Lower leg skin (tissue), 4 donors: ENCODE measurements around the gene EME2. TPM values are rescaled to one million over a fixed set of nuclear protein-coding genes. Genes with fewer than 3 reads are reported as not detected.
"Not testable (repeated sequence)": the region's sequence is repeated elsewhere in the genome, so short reads cannot be mapped to it uniquely, and the experiment has no call there.

Experiments used
- DNase-seq, 2 donors: peaks; one replicate each; pipeline ENCODE4 v3.0.0-alpha.2; 2019; ENCODE audit warnings: low spot score in 2 of 2
- H3K4me3 ChIP-seq: fragments of 200-600 bp; sonication (generic); 2 replicates; pipeline ENCODE4 v1.5.1; 2017; ENCODE audit warnings: mild to moderate bottlenecking, low read depth; ENCODE audit not compliant: poor library complexity, severe bottlenecking
- POLR2A ChIP-seq, 2 donors: fragments of 450-650 bp; IDR thresholded peaks; one replicate each; pipeline ENCODE4 v1.6.1; 2016 to 2017; ENCODE audit warnings: antibody characterized with exemption in 2 of 2, mild to moderate bottlenecking in 1 of 2, moderate library complexity in 1 of 2
- WGBS, 2 donors: methylation state at CpG; one replicate each; pipeline ENCODE4 v1.1.5; 2018; 5-methylcytosine and 5-hydroxymethylcytosine counted together
- intact Hi-C: fragments of 100-400 bp; cut with DNase I; formaldehyde crosslinking; loops from one replicate; pipeline ENCODE4 v1.15.0; 2023; ENCODE audit warnings: low total_unique reads
- total RNA-seq, 4 donors: library from RNA; depleted of rRNA; stranded (reverse); fragments of >200 nt; gene quantifications; one replicate each; pipeline ENCODE4 v1.1.0, GENCODE V29; 2016
- TF ChIP-seq, protein P1 (sequence below), 3 donors: fragments of 450-650 bp; IDR thresholded peaks; one replicate each; pipeline ENCODE4 v1.5.1; 2016; ENCODE audit warnings: antibody characterized with exemption in 3 of 3, mild to moderate bottlenecking in 3 of 3, moderate library complexity in 2 of 3

EME2 gene
- total RNA-seq, 4 donors from 2014 or later = 7.6 to 22.3 (median 13.0) TPM

DNA sequence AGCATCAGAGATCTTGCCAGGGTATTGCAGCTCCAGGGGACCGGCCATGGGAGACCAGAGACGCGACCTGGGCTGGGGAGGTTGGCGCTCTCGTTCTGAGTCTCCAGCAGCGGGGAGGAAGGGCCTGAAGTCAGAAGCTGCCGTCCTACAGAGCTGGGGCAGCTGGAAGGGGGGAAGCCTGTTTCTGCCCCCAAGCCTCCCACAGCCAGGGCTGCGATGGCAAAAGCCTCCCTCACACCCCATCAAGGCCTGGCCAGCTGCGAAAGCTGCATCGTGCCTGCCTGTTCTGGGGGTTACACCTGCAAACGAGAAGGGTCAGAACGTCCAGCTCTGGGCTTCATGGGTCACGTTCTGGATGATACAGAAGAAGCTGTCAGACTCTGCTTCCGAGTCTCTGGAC is 40.5 kb upstream of the EME2 start:
- WGBS, 2 donors = 86 to 90% methylated on average over 13 to 14 of the region's 14 CpGs
- intact Hi-C loops = no loop called here
- DNase-seq = no peak
- no peak overlapping the region for H3K4me3 ChIP-seq
- TF ChIP-seq, protein P1, sequence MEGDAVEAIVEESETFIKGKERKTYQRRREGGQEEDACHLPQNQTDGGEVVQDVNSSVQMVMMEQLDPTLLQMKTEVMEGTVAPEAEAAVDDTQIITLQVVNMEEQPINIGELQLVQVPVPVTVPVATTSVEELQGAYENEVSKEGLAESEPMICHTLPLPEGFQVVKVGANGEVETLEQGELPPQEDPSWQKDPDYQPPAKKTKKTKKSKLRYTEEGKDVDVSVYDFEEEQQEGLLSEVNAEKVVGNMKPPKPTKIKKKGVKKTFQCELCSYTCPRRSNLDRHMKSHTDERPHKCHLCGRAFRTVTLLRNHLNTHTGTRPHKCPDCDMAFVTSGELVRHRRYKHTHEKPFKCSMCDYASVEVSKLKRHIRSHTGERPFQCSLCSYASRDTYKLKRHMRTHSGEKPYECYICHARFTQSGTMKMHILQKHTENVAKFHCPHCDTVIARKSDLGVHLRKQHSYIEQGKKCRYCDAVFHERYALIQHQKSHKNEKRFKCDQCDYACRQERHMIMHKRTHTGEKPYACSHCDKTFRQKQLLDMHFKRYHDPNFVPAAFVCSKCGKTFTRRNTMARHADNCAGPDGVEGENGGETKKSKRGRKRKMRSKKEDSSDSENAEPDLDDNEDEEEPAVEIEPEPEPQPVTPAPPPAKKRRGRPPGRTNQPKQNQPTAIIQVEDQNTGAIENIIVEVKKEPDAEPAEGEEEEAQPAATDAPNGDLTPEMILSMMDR (IDR thresholded peaks at IDR 0.05) = no peak
- TF ChIP-seq POLR2A (IDR thresholded peaks at IDR 0.05) = no peak

DNA sequence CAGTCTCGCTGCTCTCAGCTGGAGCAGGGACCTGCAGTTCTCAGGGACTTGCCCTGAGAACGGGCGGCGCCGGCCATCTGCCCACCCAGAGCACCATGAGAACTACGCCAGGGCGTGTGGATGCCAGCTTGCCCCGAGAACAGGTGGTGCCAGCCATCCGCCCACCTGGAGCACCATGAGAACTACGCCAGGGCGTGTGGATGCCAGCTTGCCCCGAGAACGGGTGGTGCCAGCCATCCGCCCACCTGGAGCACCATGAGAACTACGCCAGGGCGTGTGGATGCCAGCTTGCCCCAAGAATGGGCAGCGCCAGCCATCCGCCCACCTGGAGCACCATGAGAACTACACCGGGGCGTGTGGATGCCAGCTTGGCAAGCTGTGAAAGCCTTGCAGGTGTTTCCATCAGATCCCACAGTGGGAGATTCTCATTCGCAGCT is 40.0 kb upstream of the EME2 start:
- intact Hi-C loops, DNase-seq, H3K4me3 ChIP-seq: not testable (repeated sequence)
- WGBS, 2 donors = 58 to 81% methylated on average over 21 of the region's 21 CpGs

DNA sequence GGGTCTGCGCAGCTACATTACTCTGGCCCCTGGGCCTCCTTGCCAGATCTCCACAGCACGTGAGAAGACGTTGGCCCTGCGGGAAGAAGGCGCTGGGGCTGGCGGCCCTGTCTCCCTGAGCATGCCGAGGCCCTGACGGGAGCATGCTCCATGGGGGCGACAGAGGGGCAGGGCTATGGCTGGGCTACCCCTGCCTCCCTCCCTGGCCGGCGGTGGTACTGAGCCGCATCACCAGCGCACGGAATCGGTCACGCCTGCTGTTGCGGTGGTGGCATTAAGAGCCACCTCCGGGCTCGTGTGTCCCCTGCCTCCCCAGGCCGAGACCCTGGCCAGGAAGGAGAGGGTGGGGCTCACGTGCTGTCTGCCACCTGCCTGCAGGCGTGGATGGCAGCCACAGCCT is 38.5 kb upstream of the EME2 start:
- TF ChIP-seq, protein P1 (IDR thresholded peaks at IDR 0.05) = no peak
- no peak for TF ChIP-seq POLR2A (IDR thresholded peaks at IDR 0.05)
- intact Hi-C loops = no loop called here
- WGBS, 2 donors = 79 to 89% methylated on average over 6 to 17 of the region's 22 CpGs
- DNase-seq = no peak
- no peak overlapping the region for H3K4me3 ChIP-seq

DNA sequence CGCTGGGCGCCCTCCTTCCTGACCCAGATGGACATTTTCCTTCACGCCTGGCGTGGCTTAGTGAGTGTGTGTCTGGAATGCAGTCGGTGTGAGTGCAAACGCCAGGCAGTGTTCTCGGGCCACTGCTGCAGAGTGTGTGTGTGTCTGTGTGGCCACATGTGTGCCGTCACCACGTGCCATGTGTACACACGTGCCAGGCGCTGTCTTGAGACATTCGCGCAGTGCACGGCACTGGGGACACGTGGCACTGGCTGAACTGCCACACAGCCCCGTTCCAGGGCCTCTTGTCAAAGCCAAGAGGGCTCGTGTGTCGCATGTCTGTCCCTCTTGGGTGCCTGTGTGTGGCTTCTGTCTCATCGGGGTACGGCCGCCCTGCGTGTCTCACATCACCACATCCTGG is 37.8 kb upstream of the EME2 start:
- intact Hi-C loops = no loop called here
- H3K4me3 ChIP-seq = no peak overlapping the region
- TF ChIP-seq, protein P1 (IDR thresholded peaks at IDR 0.05) = no peak
- TF ChIP-seq POLR2A (IDR thresholded peaks at IDR 0.05) = no peak
- no peak for DNase-seq
- WGBS, 2 donors = 96 to 98% methylated on average over 22 of the region's 22 CpGs

DNA sequence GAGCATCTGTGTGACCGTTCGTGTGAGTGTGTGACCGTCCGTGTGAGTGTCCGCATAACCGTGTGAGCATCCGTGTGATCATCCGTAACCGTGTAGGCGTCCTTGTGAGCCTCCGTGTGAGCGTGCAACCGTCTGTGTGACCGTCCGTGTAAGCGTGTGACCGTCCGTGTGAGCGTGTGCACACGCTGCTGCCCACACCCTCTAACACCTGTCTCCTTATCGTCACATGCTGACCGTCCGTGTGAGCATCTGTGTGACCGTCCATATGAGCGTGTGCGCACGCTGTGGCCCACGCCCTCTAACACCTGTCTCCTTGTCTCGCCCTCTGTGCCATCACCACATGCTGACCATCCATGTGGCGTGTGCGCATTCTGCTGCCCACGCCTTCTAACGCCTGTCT is 32.4 kb upstream of the EME2 start:
- intact Hi-C loops = loop anchor here (10.0 kb wide), 1 partner anchor 275 kb away; no protein-coding TSS in a partner anchor
- no peak for TF ChIP-seq POLR2A (IDR thresholded peaks at IDR 0.05)
- TF ChIP-seq, protein P1 (IDR thresholded peaks at IDR 0.05) = no peak
- no peak overlapping the region for H3K4me3 ChIP-seq
- WGBS, 2 donors = 95 to 98% methylated on average over 33 of the region's 33 CpGs
- DNase-seq = no peak

DNA sequence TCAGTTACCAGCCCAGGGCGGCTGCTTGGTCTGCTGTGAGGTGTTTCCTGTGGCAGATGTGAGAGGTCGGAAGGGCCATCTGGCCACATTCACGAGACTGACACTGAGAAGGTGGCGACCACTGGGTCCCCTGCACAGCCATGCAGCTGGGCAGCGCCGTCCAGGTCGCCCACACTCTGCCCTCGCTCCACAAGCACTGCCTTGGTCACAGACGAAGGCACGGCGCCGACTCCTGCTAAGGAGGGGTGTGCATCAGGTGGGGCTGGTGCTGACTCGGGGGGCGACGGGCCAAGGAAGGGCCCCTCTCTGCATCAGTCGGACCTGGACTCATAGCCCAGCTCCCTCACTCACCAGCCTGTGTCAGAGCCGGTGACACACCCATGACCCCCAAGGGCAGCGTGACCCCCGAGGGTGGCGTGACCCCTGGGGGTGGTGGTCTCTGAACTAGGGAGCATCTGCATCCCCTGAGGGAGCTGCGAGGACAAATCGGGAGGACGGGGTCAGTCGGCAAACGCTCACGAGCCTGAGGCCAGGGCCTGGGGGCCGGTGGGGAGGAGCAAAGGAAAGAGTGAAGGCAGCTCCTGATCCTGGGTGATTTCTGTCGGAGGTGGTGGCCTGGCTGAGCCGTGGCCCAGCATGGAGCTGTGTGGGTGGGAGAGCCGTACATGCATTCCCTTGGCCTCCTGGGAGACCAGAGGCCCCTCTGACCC is 31.7 kb upstream of the EME2 start:
- no peak overlapping the region for H3K4me3 ChIP-seq
- no peak for TF ChIP-seq POLR2A (IDR thresholded peaks at IDR 0.05)
- TF ChIP-seq, protein P1 (IDR thresholded peaks at IDR 0.05) = no peak
- 93 to 94% methylated on average over 29 to 30 of the region's 30 CpGs for WGBS, 2 donors
- no peak for DNase-seq
- intact Hi-C loops = loop anchor here (10.0 kb wide), 1 partner anchor 276 kb away; no protein-coding TSS in a partner anchor
